T47D (cell line): ENCODE measurements around the gene FGD3.
A peak's percentile ranks its signal among the peaks of the same experiment; 100 is the strongest.

Source experiments
- DNase-seq, 2 experiments: peaks; one replicate each; pipeline versions ENCODE4 v3.0.0 to v3.0.0-alpha.2; 2011 to 2012; ENCODE audit warnings: low read depth in 1 of 2, low spot score in 1 of 2
- JUND ChIP-seq: IDR thresholded peaks from 2 replicates; pipeline ENCODE4 v1.6.1; 2012; ENCODE audit warnings: low read depth
- in situ Hi-C: cut with HindIII; loops from 2 replicates; pipeline ENCODE4 v1.10.0; 2016; ENCODE audit warnings: low sequenced_read_pairs, low pct_unique_long_range_greater_than_20kb

The FGD3 gene

GRCh38 chr9:92944921-92945320 lies 2.4 kb upstream of the FGD3 start:
- in situ Hi-C loops, result no loop called here
- TF ChIP-seq JUND, result no peak
- DNase-seq, result no peak

- DNase-seq, result no peak
- TF ChIP-seq JUND, result no peak
- in situ Hi-C loops, result no loop called here
Measured at GRCh38 chr9:92945796-92946195, 1.5 kb upstream of the FGD3 start.

- in situ Hi-C loops, result no loop called here
- TF ChIP-seq JUND, result no peak
- DNase-seq, result no peak
Measured at GRCh38 chr9:92948038-92948534, 763 bp downstream of the FGD3 start.

GRCh38 chr9:92948632-92949031 lies 1.3 kb downstream of the FGD3 start:
- in situ Hi-C loops, result no loop called here
- TF ChIP-seq JUND, result no peak
- peak in 1 of 2 experiments; percentile 42 for DNase-seq

- in situ Hi-C loops, result no loop called here
- no peak for DNase-seq
- TF ChIP-seq JUND, result no peak
Measured at GRCh38 chr9:92949266-92949982, 2.1 kb downstream of the FGD3 start.

GRCh38 chr9:92950359-92950955 lies 3.1 kb downstream of the FGD3 start:
- no peak for DNase-seq
- TF ChIP-seq JUND, result no peak
- in situ Hi-C loops, result no loop called here

- no peak for DNase-seq
- TF ChIP-seq JUND, result no peak
- in situ Hi-C loops, result no loop called here
Measured at GRCh38 chr9:92952906-92953610, 5.7 kb downstream of the FGD3 start.

- TF ChIP-seq JUND, result no peak
- in situ Hi-C loops, result no loop called here
- DNase-seq, result peak in 1 of 2 experiments; percentile 37
Measured at GRCh38 chr9:92954049-92954861, 6.9 kb downstream of the FGD3 start.

- no peak for DNase-seq
- in situ Hi-C loops, result no loop called here
- TF ChIP-seq JUND, result no peak
Measured at GRCh38 chr9:92954886-92955285, 7.6 kb downstream of the FGD3 start.

GRCh38 chr9:92960561-92961290 lies 13.4 kb downstream of the FGD3 start:
- in situ Hi-C loops, result no loop called here
- no peak for TF ChIP-seq JUND
- DNase-seq, result no peak

GRCh38 chr9:92961627-92962302 lies 14.4 kb downstream of the FGD3 start:
- no peak for DNase-seq
- in situ Hi-C loops, result no loop called here
- no peak for TF ChIP-seq JUND
